ENCODE results near the gene TACR1. TPM values are rescaled to one million over a fixed set of nuclear protein-coding genes. Genes with fewer than 3 reads are reported as not detected.
"Not testable (repeated sequence)": the region's sequence is repeated elsewhere in the genome, so short reads cannot be mapped to it uniquely, and the experiment has no call there.

TACR1 gene
- total and polyA plus RNA-seq, 2 of the 13 experiments (the other 11 are each of a cell fraction or from before 2014, with no cell fraction given) = not detected

DNA sequence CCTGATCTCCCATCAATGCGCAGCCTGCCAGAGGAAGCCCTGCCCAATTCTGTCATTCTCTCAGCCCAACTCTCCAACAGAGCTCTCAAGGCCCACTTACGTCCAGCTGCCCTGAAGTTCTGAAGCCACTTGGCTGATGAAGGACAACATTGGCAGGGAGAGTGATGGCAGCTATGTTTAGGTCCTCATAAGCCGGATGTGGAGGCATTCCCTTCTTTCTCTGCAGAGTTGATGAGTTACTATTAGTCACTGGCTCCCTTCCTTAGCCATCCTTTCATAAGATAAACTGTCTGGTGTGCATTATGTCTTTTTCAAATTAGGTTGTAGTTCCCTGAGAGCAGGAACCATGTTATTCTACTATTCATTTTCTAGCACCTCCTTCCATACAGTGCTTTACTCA is 22.5 kb upstream of the TACR1 start:
- Histone ChIP-seq H3K9me3 (ENCODE audit: low read length) (no peaks in the 10 kb centered on the region; the same call in 1 of the 2 replicates), H3K27me3 (ENCODE audit: control insufficient read depth in 1 of 2, insufficient read depth in 2 of 2, low read length in 2 of 2) (peaks cover 0 to 7% of the 10 kb centered on the region in 2 experiments; a peak in 1 of 5 replicates), H3K79me2 (ENCODE audit: insufficient read depth, low read length) (no peaks in the 10 kb centered on the region), H3K27ac (ENCODE audit: extremely low read length, insufficient read depth, low read length) (no peak overlapping the region), H3K9ac (ENCODE audit: insufficient read depth, low read depth, low read length) (no peak overlapping the region), H4K20me1 (ENCODE audit: insufficient read depth, low read length) (no peaks in the 10 kb centered on the region), H3K4me1 (ENCODE audit: insufficient read depth, low read length) (no peaks in the 10 kb centered on the region), H3K36me3 (replicated peaks in 1 of 2; ENCODE audit: control insufficient read depth in 1 of 2, insufficient read depth in 2 of 2, low read length in 2 of 2) (no peaks in the 10 kb centered on the region), H3K4me2 (ENCODE audit: low read depth, low read length) (no peak overlapping the region), H3K4me3 (replicated peaks in 1 of 3; ENCODE audit: insufficient read depth in 1 of 3, low read depth in 2 of 3, low read length in 3 of 3) (no peak overlapping the region), H2AFZ (ENCODE audit: low read length) (no peak overlapping the region)
- POLR2A ChIA-PET = no interaction called here
- BruUV-seq (replicated peaks) = no TSS peak
- intact Hi-C loops (cut with micrococcal nuclease; ENCODE audit: unreplicated experiment) (no loop called here), in situ Hi-C loops (cut with HindIII; ENCODE audit: extremely low pct_ligation_motif_present, low pct_unique_long_range_greater_than_20kb) (no loop called here)
- ATAC-seq = no peak
- DNase-seq (ENCODE audit: low spot score) = no peak
- FAIRE-seq = no peak
- no peak for TF ChIP-seq RFX1 (IDR thresholded peaks at IDR 0.05)
- no peak for TF ChIP-seq ZNF263 (CRISPR knock-in tag; IDR thresholded peaks at IDR 0.05)
- TF ChIP-seq ZNF75D (CRISPR knock-in tag; IDR thresholded peaks at IDR 0.05; ENCODE audit: borderline replicate concordance) = no peak
- TF ChIP-seq NR3C1 (CRISPR knock-in tag; IDR thresholded peaks at IDR 0.05) = no peak
- TF ChIP-seq U2AF1 (optimal IDR thresholded peaks at IDR 0.05; ENCODE audit: low read depth, low read length) = no peak
- WGBS (ENCODE audit: low lambda C conversion rate) = 38% methylated on average over 3 of the region's 3 CpGs
- CTCF ChIA-PET (ENCODE audit: low intra/inter-chr PET ratio, low total read pairs) = no interaction called here

DNA sequence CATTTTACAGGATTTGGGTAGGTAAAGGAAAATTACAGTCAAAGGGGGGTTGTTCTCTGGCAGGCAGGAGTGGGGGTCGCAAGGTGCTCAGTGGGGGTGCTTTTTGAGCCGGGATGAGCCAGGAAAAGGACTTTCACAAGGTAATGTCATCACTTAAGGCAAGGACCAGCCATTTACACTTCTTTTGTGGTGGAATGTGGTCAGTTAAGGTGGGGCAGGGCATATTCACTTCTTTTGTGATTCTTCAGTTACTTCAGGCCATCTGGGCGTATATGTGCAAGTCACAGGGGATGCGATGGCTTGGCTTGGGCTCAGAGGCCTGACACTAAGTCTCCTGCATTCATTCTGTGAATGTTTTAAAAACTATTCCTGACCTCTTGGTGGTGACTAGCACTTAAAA is 19.9 kb upstream of the TACR1 start:
- DNase-seq (ENCODE audit: low spot score); H3K4me1 ChIP-seq (ENCODE audit: insufficient read depth, low read length); H3K27ac ChIP-seq (ENCODE audit: extremely low read length, insufficient read depth, low read length); BruUV-seq (replicated peaks); CTCF ChIA-PET (ENCODE audit: low intra/inter-chr PET ratio, low total read pairs); intact Hi-C loops (cut with micrococcal nuclease; ENCODE audit: unreplicated experiment); H3K9me3 ChIP-seq (ENCODE audit: low read length); POLR2A ChIA-PET; in situ Hi-C loops (cut with HindIII; ENCODE audit: extremely low pct_ligation_motif_present, low pct_unique_long_range_greater_than_20kb); H3K36me3 ChIP-seq (replicated peaks in 1 of 2; ENCODE audit: control insufficient read depth in 1 of 2, insufficient read depth in 2 of 2, low read length in 2 of 2); ATAC-seq; H3K27me3 ChIP-seq (ENCODE audit: control insufficient read depth in 1 of 2, insufficient read depth in 2 of 2, low read length in 2 of 2); H3K9ac ChIP-seq (ENCODE audit: insufficient read depth, low read depth, low read length); H2AFZ ChIP-seq (ENCODE audit: low read length); H3K4me2 ChIP-seq (ENCODE audit: low read depth, low read length); H3K4me3 ChIP-seq (replicated peaks in 1 of 3; ENCODE audit: insufficient read depth in 1 of 3, low read depth in 2 of 3, low read length in 3 of 3); FAIRE-seq; H3K79me2 ChIP-seq (ENCODE audit: insufficient read depth, low read length); H4K20me1 ChIP-seq (ENCODE audit: insufficient read depth, low read length): not testable (repeated sequence)
- 37% methylated on average over 4 of the region's 4 CpGs for WGBS (ENCODE audit: low lambda C conversion rate)
